ENCODE measurements around the gene TMEM175.
"Not testable (repeated sequence)": the region's sequence is repeated elsewhere in the genome, so short reads cannot be mapped to it uniquely, and the experiment has no call there.

The TMEM175 gene

GRCh38 chr4:992297-993110, 60.2 kb downstream of the TMEM175 start:
- peaks cover 10% of the 10 kb centered on the region for H3K27me3 Mint-ChIP-seq (ENCODE audit: low read depth)
- peaks cover under 1% of the 10 kb centered on the region for H3K4me1 Mint-ChIP-seq (ENCODE audit: low read depth)
- no peak overlapping the region for H3K4me3 Mint-ChIP-seq
- DNase-seq (ENCODE audit: low spot score): no peak
- no peak overlapping the region for H3K27ac Mint-ChIP-seq
- no peaks in the 10 kb centered on the region for H3K9me3 Mint-ChIP-seq
- no peaks in the 10 kb centered on the region for H3K36me3 Mint-ChIP-seq (ENCODE audit: low read depth)

- no peak for DNase-seq (ENCODE audit: low spot score)
- no peaks in the 10 kb centered on the region for H3K36me3 Mint-ChIP-seq (ENCODE audit: low read depth)
- H3K27me3 Mint-ChIP-seq (ENCODE audit: low read depth): peaks cover 17% of the 10 kb centered on the region
- no peaks in the 10 kb centered on the region for H3K4me1 Mint-ChIP-seq (ENCODE audit: low read depth)
- H3K9me3 Mint-ChIP-seq: no peaks in the 10 kb centered on the region
- no peak within 1 kb of the TSS for H3K4me3 Mint-ChIP-seq
- H3K27ac Mint-ChIP-seq: no peak within 1 kb of the TSS
These were observed 61.1 kb downstream of the TMEM175 start, which contains the start of gene SLC26A1 for GRCh38 chr4:993111-994029. TSS of gene SLC26A1 (minus strand) at chr4:993404. CDS start at chr4:991703, 1,701 bp downstream.

- H3K36me3 Mint-ChIP-seq (ENCODE audit: low read depth): no peaks in the 10 kb centered on the region
- peaks cover 27% of the 10 kb centered on the region for H3K27me3 Mint-ChIP-seq (ENCODE audit: low read depth)
- H3K4me1 Mint-ChIP-seq (ENCODE audit: low read depth): no peaks in the 10 kb centered on the region
These were observed 63.2 kb downstream of the TMEM175 start for GRCh38 chr4:995311-996026.

GRCh38 chr4:996030-996996, 64.1 kb downstream of the TMEM175 start:
- H3K27me3 Mint-ChIP-seq (ENCODE audit: low read depth): peaks cover 29% of the 10 kb centered on the region
- no peaks in the 10 kb centered on the region for H3K36me3 Mint-ChIP-seq (ENCODE audit: low read depth)
- no peak overlapping the region for H3K4me3 Mint-ChIP-seq
- H3K9me3 Mint-ChIP-seq: no peaks in the 10 kb centered on the region
- H3K4me1 Mint-ChIP-seq (ENCODE audit: low read depth): no peaks in the 10 kb centered on the region
- no peak overlapping the region for H3K27ac Mint-ChIP-seq
- DNase-seq (ENCODE audit: low spot score): no peak

More at GRCh38 chr4:995311-996026, 63.2 kb downstream of the TMEM175 start:
- no peaks in the 10 kb centered on the region for H3K9me3 Mint-ChIP-seq
- H3K4me3 Mint-ChIP-seq: no peak overlapping the region
- DNase-seq (ENCODE audit: low spot score): no peak
- H3K27ac Mint-ChIP-seq: no peak overlapping the region

- Mint-ChIP-seq H3K9me3 (no peaks in the 10 kb centered on the region), H3K27me3 (ENCODE audit: low read depth) (peaks cover 35% of the 10 kb centered on the region), H3K4me3 (no peak overlapping the region), H3K27ac (no peak overlapping the region), H3K36me3 (ENCODE audit: low read depth) (no peaks in the 10 kb centered on the region), H3K4me1 (ENCODE audit: low read depth) (no peaks in the 10 kb centered on the region)
- DNase-seq (ENCODE audit: low spot score): no peak
These were observed 64.7 kb downstream of the TMEM175 start for GRCh38 chr4:996997-997374.

GRCh38 chr4:997375-998071, 65.3 kb downstream of the TMEM175 start:
- H3K27me3 Mint-ChIP-seq (ENCODE audit: low read depth): peaks cover 37% of the 10 kb centered on the region
- H3K36me3 Mint-ChIP-seq (ENCODE audit: low read depth): no peaks in the 10 kb centered on the region
- no peaks in the 10 kb centered on the region for H3K4me1 Mint-ChIP-seq (ENCODE audit: low read depth)
- no peak for DNase-seq (ENCODE audit: low spot score)
- no peaks in the 10 kb centered on the region for H3K9me3 Mint-ChIP-seq
- no peak overlapping the region for H3K27ac Mint-ChIP-seq
- H3K4me3 Mint-ChIP-seq: no peak overlapping the region

GRCh38 chr4:998096-998691, 65.9 kb downstream of the TMEM175 start:
- Mint-ChIP-seq H3K4me3 (no peak overlapping the region), H3K9me3 (no peaks in the 10 kb centered on the region), H3K27me3 (ENCODE audit: low read depth) (peaks cover 37% of the 10 kb centered on the region), H3K4me1 (ENCODE audit: low read depth) (no peaks in the 10 kb centered on the region), H3K36me3 (ENCODE audit: low read depth) (no peaks in the 10 kb centered on the region), H3K27ac (no peak overlapping the region)
- DNase-seq (ENCODE audit: low spot score): no peak

- H3K4me1 Mint-ChIP-seq (ENCODE audit: low read depth); H3K27ac Mint-ChIP-seq; H3K4me3 Mint-ChIP-seq; DNase-seq (ENCODE audit: low spot score); H3K9me3 Mint-ChIP-seq; H3K36me3 Mint-ChIP-seq (ENCODE audit: low read depth): not testable (repeated sequence)
- H3K27me3 Mint-ChIP-seq (ENCODE audit: low read depth): peaks cover 41% of the 10 kb centered on the region
These were observed 67.1 kb downstream of the TMEM175 start for GRCh38 chr4:999240-999863.

GRCh38 chr4:999882-1000425, 67.7 kb downstream of the TMEM175 start:
- H3K36me3 Mint-ChIP-seq (ENCODE audit: low read depth): no peaks in the 10 kb centered on the region
- H3K4me3 Mint-ChIP-seq: no peak overlapping the region
- H3K27me3 Mint-ChIP-seq (ENCODE audit: low read depth): peaks cover 46% of the 10 kb centered on the region
- no peaks in the 10 kb centered on the region for H3K4me1 Mint-ChIP-seq (ENCODE audit: low read depth)
- DNase-seq (ENCODE audit: low spot score): no peak
- H3K9me3 Mint-ChIP-seq: no peaks in the 10 kb centered on the region
- H3K27ac Mint-ChIP-seq: no peak overlapping the region

- Mint-ChIP-seq H3K4me3 (no peak overlapping the region), H3K36me3 (ENCODE audit: low read depth) (no peaks in the 10 kb centered on the region), H3K4me1 (ENCODE audit: low read depth) (no peaks in the 10 kb centered on the region), H3K27ac (no peak overlapping the region), H3K27me3 (ENCODE audit: low read depth) (peaks cover 48% of the 10 kb centered on the region), H3K9me3 (no peaks in the 10 kb centered on the region)
- DNase-seq (ENCODE audit: low spot score): no peak
These were observed 68.5 kb downstream of the TMEM175 start for GRCh38 chr4:1000686-1001260.

- H3K27ac Mint-ChIP-seq: no peak overlapping the region
- no peaks in the 10 kb centered on the region for H3K4me1 Mint-ChIP-seq (ENCODE audit: low read depth)
- H3K36me3 Mint-ChIP-seq (ENCODE audit: low read depth): no peaks in the 10 kb centered on the region
- DNase-seq (ENCODE audit: low spot score): no peak
- H3K27me3 Mint-ChIP-seq (ENCODE audit: low read depth): peaks cover 47% of the 10 kb centered on the region
- H3K9me3 Mint-ChIP-seq: no peaks in the 10 kb centered on the region
- no peak overlapping the region for H3K4me3 Mint-ChIP-seq
These were observed 69.4 kb downstream of the TMEM175 start for GRCh38 chr4:1001561-1002130.
